Esophagus squamous epithelium (tissue), 5 donors: ENCODE data around the gene BTNL8. TPM values are rescaled to one million over a fixed set of nuclear protein-coding genes. Genes with fewer than 3 reads are reported as not detected.

Source experiments
- DNase-seq: peaks from one replicate; lab custom pipeline; 2025; lab: John Stamatoyannopoulos, UW
- H3K27ac ChIP-seq, 4 donors: fragments of 200-600 bp; sonication (generic); one replicate each; pipeline ENCODE4 v1.5.1; 2016 to 2019; ENCODE audit warnings: mild to moderate bottlenecking in 1 of 4
- H3K27me3 ChIP-seq, 4 donors: fragments of 200-600 bp; sonication (generic); 1 replicate in 3 of 4; 2 replicates in 1 of 4; pipeline versions ENCODE4 v1.5.1 to v1.6.0; 2017 to 2021; ENCODE audit warnings: antibody characterized with exemption in 1 of 4
- H3K36me3 ChIP-seq, 3 donors: fragments of 200-600 bp; sonication (generic); one replicate each; pipeline ENCODE4 v1.5.1; 2016 to 2019
- H3K4me1 ChIP-seq, 3 donors: fragments of 200-600 bp; sonication (generic); one replicate each; pipeline ENCODE4 v1.5.1; 2017 to 2019
- H3K4me3 ChIP-seq, 4 donors: fragments of 200-600 bp; sonication (generic); 1 replicate in 3 of 4; 2 replicates in 1 of 4; pipeline ENCODE4 v1.5.1; 2016 to 2019; ENCODE audit warnings: mild to moderate bottlenecking in 2 of 4, moderate library complexity in 1 of 4
- H3K9me3 ChIP-seq, 3 donors: fragments of 200-600 bp; sonication (generic); one replicate each; pipeline ENCODE4 v1.5.1; 2016 to 2019
- POLR2A ChIP-seq, 4 donors: fragments of 450-650 bp; IDR thresholded peaks; one replicate each; pipeline ENCODE4 v1.6.1; 2017; ENCODE audit warnings: antibody characterized with exemption in 4 of 4, mild to moderate bottlenecking in 4 of 4, moderate library complexity in 3 of 4
- WGBS, 2 donors: methylation state at CpG; one replicate each; pipeline ENCODE4 v1.1.5; 2018; 5-methylcytosine and 5-hydroxymethylcytosine counted together
- intact Hi-C: fragments of 100-400 bp; cut with DNase I; formaldehyde crosslinking; loops from one replicate; pipeline ENCODE4 v1.15.0; 2022
- total RNA-seq, 4 donors: library from RNA; depleted of rRNA; stranded (reverse); fragments of >200 nt; gene quantifications; one replicate each; pipeline ENCODE4 v1.1.0, GENCODE V29; 2016
- TF ChIP-seq, protein P1 (sequence below), 6 experiments: fragments of 450-650 bp in 4 of 6; fragments of 200-600 bp in 2 of 6; sonication (generic) in 2 of 6; IDR thresholded peaks; one replicate each; pipeline ENCODE4 v1.5.1; 2016 to 2019; ENCODE audit warnings: antibody characterized with exemption in 6 of 6, mild to moderate bottlenecking in 4 of 6, moderate library complexity in 4 of 6
- donor health status: DM: yes; HTN: yes; CAD: no.

The BTNL8 gene
- total RNA-seq, 4 donors from 2014 or later = 0.19 TPM; not detected in 3

- no peaks in the 10 kb centered on the region for H3K36me3 ChIP-seq
- WGBS, 2 donors = 46 to 78% methylated on average over 1 to 6 of the region's 6 CpGs
- no peak overlapping the region for H3K4me3 ChIP-seq
- H3K9me3 ChIP-seq = no peaks in the 10 kb centered on the region
- intact Hi-C loops = no loop called here
- DNase-seq = no peak
- no peaks in the 10 kb centered on the region for H3K4me1 ChIP-seq
- no peaks in the 10 kb centered on the region for H3K27me3 ChIP-seq
- H3K27ac ChIP-seq = no peak overlapping the region
- no peak for TF ChIP-seq POLR2A (IDR thresholded peaks at IDR 0.05)
- TF ChIP-seq, protein P1, sequence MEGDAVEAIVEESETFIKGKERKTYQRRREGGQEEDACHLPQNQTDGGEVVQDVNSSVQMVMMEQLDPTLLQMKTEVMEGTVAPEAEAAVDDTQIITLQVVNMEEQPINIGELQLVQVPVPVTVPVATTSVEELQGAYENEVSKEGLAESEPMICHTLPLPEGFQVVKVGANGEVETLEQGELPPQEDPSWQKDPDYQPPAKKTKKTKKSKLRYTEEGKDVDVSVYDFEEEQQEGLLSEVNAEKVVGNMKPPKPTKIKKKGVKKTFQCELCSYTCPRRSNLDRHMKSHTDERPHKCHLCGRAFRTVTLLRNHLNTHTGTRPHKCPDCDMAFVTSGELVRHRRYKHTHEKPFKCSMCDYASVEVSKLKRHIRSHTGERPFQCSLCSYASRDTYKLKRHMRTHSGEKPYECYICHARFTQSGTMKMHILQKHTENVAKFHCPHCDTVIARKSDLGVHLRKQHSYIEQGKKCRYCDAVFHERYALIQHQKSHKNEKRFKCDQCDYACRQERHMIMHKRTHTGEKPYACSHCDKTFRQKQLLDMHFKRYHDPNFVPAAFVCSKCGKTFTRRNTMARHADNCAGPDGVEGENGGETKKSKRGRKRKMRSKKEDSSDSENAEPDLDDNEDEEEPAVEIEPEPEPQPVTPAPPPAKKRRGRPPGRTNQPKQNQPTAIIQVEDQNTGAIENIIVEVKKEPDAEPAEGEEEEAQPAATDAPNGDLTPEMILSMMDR (IDR thresholded peaks at IDR 0.05) = no peak
Observed at GRCh38 chr5:180950291-180950949, 51.5 kb downstream of the BTNL8 start.

DNA sequence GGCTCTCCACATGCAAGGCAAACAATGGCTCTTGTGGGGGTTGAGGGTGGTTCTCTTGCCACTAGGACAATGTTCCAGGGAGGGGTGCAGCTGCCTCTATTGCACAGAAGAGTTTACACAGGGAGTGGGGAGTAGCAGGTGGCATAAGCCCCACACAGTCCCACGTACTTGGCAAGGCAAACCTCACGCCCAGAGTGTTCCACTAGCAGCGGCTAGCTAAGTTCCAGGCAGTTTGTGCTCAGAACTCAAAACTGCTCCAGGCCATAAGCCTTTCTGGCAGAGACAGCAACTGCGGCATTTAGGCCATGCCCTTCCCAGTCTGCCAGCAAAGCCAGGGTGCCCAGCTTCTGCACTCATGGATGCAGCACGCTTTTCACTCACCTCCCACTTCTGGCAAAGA is 60.7 kb downstream of the BTNL8 start:
- DNase-seq = no peak
- Histone ChIP-seq H3K27me3 (no peaks in the 10 kb centered on the region), H3K36me3 (no peaks in the 10 kb centered on the region), H3K27ac (no peak overlapping the region), H3K4me1 (peaks cover 0 to 5% (median 0%) of the 10 kb centered on the region in 3 donors), H3K9me3 (no peaks in the 10 kb centered on the region), H3K4me3 (no peak overlapping the region)
- intact Hi-C loops = no loop called here
- WGBS, 2 donors = 50 to 100% methylated on average over 1 to 4 of the region's 5 CpGs
- TF ChIP-seq POLR2A (IDR thresholded peaks at IDR 0.05) = no peak
- TF ChIP-seq, protein P1 (IDR thresholded peaks at IDR 0.05) = no peak

DNA sequence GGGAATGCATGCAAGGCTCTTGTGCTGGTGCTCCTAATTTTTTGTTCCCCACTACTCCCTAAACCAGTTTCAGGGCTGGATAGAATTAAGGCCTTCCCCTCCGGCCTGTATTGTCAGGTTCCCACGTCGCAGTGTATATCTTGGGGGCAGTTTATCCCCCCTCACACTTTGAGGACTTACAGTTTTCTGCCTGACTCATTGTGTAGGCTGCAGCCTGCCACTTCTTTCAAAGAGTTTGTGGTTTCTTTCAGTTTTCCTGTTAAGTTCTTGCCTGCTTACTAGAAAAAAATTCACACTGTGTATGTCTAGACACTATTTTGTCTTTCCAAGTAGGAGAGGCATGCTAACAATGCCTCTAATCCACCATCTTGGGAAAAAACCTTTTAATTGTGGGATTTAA is 61.2 kb downstream of the BTNL8 start:
- DNase-seq = no peak
- TF ChIP-seq, protein P1 (IDR thresholded peaks at IDR 0.05) = no peak
- WGBS, 2 donors = 65 to 72% methylated on average over 3 of the region's 3 CpGs

GRCh38 chr5:180969406-180969805 is 70.4 kb downstream of the BTNL8 start:
- intact Hi-C loops = no loop called here
- H3K4me3 ChIP-seq = no peak overlapping the region

More for the DNA sequence above, 61.2 kb downstream of the BTNL8 start:
- H3K4me1 ChIP-seq = peaks cover 0 to 5% (median 0%) of the 10 kb centered on the region in 3 donors
- no peak overlapping the region for H3K4me3 ChIP-seq
- no peaks in the 10 kb centered on the region for H3K27me3 ChIP-seq
- no peaks in the 10 kb centered on the region for H3K36me3 ChIP-seq
- H3K9me3 ChIP-seq = no peaks in the 10 kb centered on the region
- intact Hi-C loops = no loop called here
- no peak overlapping the region for H3K27ac ChIP-seq

GRCh38 chr5:180970336-180970735 is 71.4 kb downstream of the BTNL8 start:
- Histone ChIP-seq H3K36me3 (no peaks in the 10 kb centered on the region), H3K4me1 (no peaks in the 10 kb centered on the region), H3K27me3 (peaks cover 0 to 3% (median 0%) of the 10 kb centered on the region in 4 donors), H3K4me3 (no peak overlapping the region), H3K27ac (no peak overlapping the region), H3K9me3 (no peaks in the 10 kb centered on the region)
- intact Hi-C loops = no loop called here
- TF ChIP-seq POLR2A (IDR thresholded peaks at IDR 0.05) = no peak
- DNase-seq = no peak
- 100% methylated on average over 8 of the region's 31 CpGs; no CpG with 5 or more reads in 1 of the 2 donors for WGBS, 2 donors

More at GRCh38 chr5:180969406-180969805, 70.4 kb downstream of the BTNL8 start:
- Histone ChIP-seq H3K27ac (no peak overlapping the region), H3K27me3 (peaks cover 0 to 3% (median 0%) of the 10 kb centered on the region in 4 donors), H3K36me3 (no peaks in the 10 kb centered on the region), H3K4me1 (no peaks in the 10 kb centered on the region), H3K9me3 (no peaks in the 10 kb centered on the region)
- DNase-seq = no peak
- 80% methylated on average over 2 of the region's 23 CpGs; no CpG with 5 or more reads in 1 of the 2 donors for WGBS, 2 donors
- no peak for TF ChIP-seq POLR2A (IDR thresholded peaks at IDR 0.05)
- TF ChIP-seq, protein P1 (IDR thresholded peaks at IDR 0.05) = no peak
